ENCODE data around the gene FHOD1.

DNA sequence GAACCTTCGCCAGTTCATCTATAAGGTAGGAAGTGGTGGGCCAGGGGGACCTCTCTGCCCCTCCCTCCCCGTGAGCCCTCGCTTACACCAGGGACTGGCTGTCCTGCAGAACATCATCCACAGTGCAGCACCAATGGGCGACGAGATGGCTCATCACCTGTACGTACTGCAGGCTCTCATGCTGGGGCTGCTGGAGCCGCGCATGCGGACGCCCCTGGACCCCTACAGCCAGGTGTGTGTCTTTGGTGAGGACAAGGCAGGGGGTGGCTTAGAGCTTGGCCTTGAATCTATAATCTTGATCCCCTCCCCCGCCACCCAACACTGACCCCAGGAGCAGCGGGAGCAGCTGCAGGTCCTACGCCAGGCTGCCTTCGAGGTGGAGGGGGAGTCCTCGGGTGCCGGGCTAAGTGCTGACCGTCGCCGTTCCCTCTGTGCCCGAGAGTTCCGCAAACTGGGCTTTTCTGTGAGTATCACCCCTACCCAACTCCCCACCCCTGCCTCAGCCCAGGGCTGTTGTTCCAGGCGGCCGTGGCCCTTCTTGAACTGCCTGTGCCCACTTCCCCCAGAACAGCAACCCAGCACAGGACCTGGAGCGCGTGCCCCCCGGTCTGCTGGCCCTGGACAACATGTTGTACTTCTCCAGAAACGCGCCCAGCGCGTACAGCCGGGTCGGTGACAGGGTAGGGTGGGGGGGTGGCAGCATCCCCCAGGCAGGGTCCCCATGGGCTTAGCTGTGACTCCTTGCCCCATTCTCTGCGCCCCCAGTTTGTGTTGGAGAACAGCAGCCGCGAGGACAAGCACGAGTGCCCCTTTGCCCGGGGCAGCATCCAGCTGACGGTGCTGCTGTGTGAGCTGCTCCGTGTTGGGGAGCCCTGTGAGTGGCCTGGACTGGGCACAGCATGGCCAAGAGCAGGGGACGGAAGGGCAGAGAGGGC, 45.6 kb downstream of the FHOD1 start:
- TF ChIP-seq, protein P1, sequence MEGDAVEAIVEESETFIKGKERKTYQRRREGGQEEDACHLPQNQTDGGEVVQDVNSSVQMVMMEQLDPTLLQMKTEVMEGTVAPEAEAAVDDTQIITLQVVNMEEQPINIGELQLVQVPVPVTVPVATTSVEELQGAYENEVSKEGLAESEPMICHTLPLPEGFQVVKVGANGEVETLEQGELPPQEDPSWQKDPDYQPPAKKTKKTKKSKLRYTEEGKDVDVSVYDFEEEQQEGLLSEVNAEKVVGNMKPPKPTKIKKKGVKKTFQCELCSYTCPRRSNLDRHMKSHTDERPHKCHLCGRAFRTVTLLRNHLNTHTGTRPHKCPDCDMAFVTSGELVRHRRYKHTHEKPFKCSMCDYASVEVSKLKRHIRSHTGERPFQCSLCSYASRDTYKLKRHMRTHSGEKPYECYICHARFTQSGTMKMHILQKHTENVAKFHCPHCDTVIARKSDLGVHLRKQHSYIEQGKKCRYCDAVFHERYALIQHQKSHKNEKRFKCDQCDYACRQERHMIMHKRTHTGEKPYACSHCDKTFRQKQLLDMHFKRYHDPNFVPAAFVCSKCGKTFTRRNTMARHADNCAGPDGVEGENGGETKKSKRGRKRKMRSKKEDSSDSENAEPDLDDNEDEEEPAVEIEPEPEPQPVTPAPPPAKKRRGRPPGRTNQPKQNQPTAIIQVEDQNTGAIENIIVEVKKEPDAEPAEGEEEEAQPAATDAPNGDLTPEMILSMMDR (IDR thresholded peaks at IDR 0.05): no peak
- TF ChIP-seq POLR2A (IDR thresholded peaks at IDR 0.05): no peak

Data from vagina (tissue), 2 donors.